ENCODE measurements around the gene CFAP251.

DNA sequence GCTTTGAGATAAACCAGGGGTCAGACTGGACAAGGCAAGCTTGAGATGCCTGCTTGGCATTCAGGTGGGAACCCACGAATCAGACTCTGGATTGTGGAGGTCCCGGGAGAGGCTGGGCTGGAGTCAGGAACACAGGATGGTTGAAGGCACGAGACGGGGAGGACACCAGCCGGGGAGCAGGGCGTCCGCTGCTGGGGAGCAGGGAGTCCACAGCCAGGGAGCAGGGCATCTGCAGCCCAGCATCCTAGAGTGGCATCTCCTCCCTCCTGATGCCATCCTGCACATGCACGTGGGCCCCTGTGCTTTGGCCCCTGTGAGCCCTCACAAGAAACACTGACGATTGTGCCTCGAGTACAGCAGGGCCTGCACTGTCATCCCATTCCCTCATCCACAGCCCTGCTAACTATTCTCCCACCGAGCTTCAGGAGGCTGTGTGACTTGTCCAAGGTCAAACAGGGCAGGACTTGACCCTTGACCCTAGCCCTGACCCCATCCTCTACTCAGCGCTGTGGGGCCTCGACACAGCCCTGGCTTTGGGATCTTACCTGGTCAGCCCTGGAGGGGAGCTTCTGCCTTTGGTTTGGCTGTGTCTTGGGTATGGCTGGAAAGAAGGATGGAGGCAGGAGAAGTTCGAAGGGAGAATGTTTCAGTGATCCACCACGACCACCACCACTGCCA lies 45.1 kb downstream of the CFAP251 start:
- TF ChIP-seq, protein P1, sequence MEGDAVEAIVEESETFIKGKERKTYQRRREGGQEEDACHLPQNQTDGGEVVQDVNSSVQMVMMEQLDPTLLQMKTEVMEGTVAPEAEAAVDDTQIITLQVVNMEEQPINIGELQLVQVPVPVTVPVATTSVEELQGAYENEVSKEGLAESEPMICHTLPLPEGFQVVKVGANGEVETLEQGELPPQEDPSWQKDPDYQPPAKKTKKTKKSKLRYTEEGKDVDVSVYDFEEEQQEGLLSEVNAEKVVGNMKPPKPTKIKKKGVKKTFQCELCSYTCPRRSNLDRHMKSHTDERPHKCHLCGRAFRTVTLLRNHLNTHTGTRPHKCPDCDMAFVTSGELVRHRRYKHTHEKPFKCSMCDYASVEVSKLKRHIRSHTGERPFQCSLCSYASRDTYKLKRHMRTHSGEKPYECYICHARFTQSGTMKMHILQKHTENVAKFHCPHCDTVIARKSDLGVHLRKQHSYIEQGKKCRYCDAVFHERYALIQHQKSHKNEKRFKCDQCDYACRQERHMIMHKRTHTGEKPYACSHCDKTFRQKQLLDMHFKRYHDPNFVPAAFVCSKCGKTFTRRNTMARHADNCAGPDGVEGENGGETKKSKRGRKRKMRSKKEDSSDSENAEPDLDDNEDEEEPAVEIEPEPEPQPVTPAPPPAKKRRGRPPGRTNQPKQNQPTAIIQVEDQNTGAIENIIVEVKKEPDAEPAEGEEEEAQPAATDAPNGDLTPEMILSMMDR (IDR thresholded peaks at IDR 0.05) = no peak
- TF ChIP-seq POLR2AphosphoS5 (IDR thresholded peaks at IDR 0.05) (no peak), POLR2A (IDR thresholded peaks at IDR 0.05) (no peak), EP300 (IDR thresholded peaks at IDR 0.05) (no peak)

All from sigmoid colon (tissue), 4 donors.